ENCODE data around the gene ASCC1. TPM values are rescaled to one million over a fixed set of nuclear protein-coding genes. Genes with fewer than 3 reads are reported as not detected.

ASCC1 gene
- total and polyA plus RNA-seq, 2 of the 13 experiments (the other 11 are each of a cell fraction or from before 2014, with no cell fraction given): 21.6 to 30.1 TPM

- no peak overlapping the region for H2AFZ ChIP-seq (ENCODE audit: low read length)
- ChIA-PET POLR2A (no interaction called here), CTCF (ENCODE audit: low intra/inter-chr PET ratio, low total read pairs) (no interaction called here)
- ATAC-seq: no peak
- H3K27me3 ChIP-seq (ENCODE audit: control insufficient read depth in 1 of 2, insufficient read depth in 2 of 2, low read length in 2 of 2): peaks cover 3 to 34% of the 10 kb centered on the region in 2 experiments
- no peaks in the 10 kb centered on the region for H3K9me3 ChIP-seq (ENCODE audit: low read length)
- H3K27ac ChIP-seq (ENCODE audit: extremely low read length, insufficient read depth, low read length): no peak overlapping the region
- no TSS peak for BruUV-seq (replicated peaks)
- TF ChIP-seq TRIM24 (CRISPR knock-in tag; IDR thresholded peaks at IDR 0.05): no peak
- TF ChIP-seq KDM5A (IDR thresholded peaks at IDR 0.05; ENCODE audit: borderline replicate concordance, low read length): no peak
- no peak for TF ChIP-seq TRIM22 (IDR thresholded peaks at IDR 0.05)
- no peak for TF ChIP-seq ZNF513 (CRISPR knock-in tag; conservative IDR thresholded peaks at IDR 0.05)
- TF ChIP-seq FIP1L1 (IDR thresholded peaks at IDR 0.05; ENCODE audit: borderline replicate concordance, insufficient read depth, low read depth, low read length): no peak
- no peak for TF ChIP-seq PRPF4 (IDR thresholded peaks at IDR 0.05; ENCODE audit: low read depth, low read length, poor library complexity, severe bottlenecking)
- TF ChIP-seq ZSCAN9 (CRISPR knock-in tag; IDR thresholded peaks at IDR 0.05; ENCODE audit: borderline replicate concordance): no peak
- TF ChIP-seq ZNF512 (CRISPR knock-in tag; IDR thresholded peaks at IDR 0.05): no peak
- TF ChIP-seq RBM39 (IDR thresholded peaks at IDR 0.05; ENCODE audit: low read depth, low read length, poor library complexity, severe bottlenecking): no peak
- no peak for TF ChIP-seq SETDB1 (CRISPR knock-in tag; IDR thresholded peaks at IDR 0.05; ENCODE audit: borderline replicate concordance)
- TF ChIP-seq CBX1 (IDR thresholded peaks at IDR 0.05; ENCODE audit: low read depth): no peak
- no peak for TF ChIP-seq ZNF562 (CRISPR knock-in tag; IDR thresholded peaks at IDR 0.05; ENCODE audit: borderline replicate concordance)
- DNase-seq (ENCODE audit: low spot score): no peak
- 100% methylated on average over 1 of the region's 5 CpGs for WGBS (ENCODE audit: low lambda C conversion rate)
- in situ Hi-C loops (cut with HindIII; ENCODE audit: extremely low pct_ligation_motif_present, low pct_unique_long_range_greater_than_20kb): no loop called here
- H3K4me3 ChIP-seq (replicated peaks in 1 of 3; ENCODE audit: insufficient read depth in 1 of 3, low read depth in 2 of 3, low read length in 3 of 3): no peak overlapping the region
- H3K4me1 ChIP-seq (ENCODE audit: insufficient read depth, low read length): peaks cover 62% of the 10 kb centered on the region
- no peaks in the 10 kb centered on the region for H3K36me3 ChIP-seq (replicated peaks in 1 of 2; ENCODE audit: control insufficient read depth in 1 of 2, insufficient read depth in 2 of 2, low read length in 2 of 2)
- no peak overlapping the region for H3K4me2 ChIP-seq (ENCODE audit: low read depth, low read length)
- H3K9ac ChIP-seq (ENCODE audit: insufficient read depth, low read depth, low read length): no peak overlapping the region
- FAIRE-seq: no peak
- no peaks in the 10 kb centered on the region for H3K79me2 ChIP-seq (ENCODE audit: insufficient read depth, low read length)
- no peaks in the 10 kb centered on the region for H4K20me1 ChIP-seq (ENCODE audit: insufficient read depth, low read length)
- intact Hi-C loops (cut with micrococcal nuclease; ENCODE audit: unreplicated experiment): no loop called here
Measured at GRCh38 chr10:72072046-72072445, 144.0 kb downstream of the ASCC1 start.

Data from HepG2 (cell line).